GM12865 (cell line): ENCODE results near the gene AGPAT4.

Experiments used
- DNase-seq: peaks from one replicate; pipeline ENCODE4 v3.0.0; 2010; ENCODE audit warnings: low read depth
- H3K4me3 ChIP-seq: 2 replicates; pipeline ENCODE4 v1.5.1; 2011; ENCODE audit warnings: mild to moderate bottlenecking, low read depth, low read length, control low read depth
- CTCF ChIP-seq: IDR thresholded peaks from 2 replicates; pipeline ENCODE4 v1.5.1; 2011; ENCODE audit warnings: low read length, control low read depth, low read depth, inconsistent platforms; ENCODE audit not compliant: insufficient read depth; ENCODE audit errors: missing control alignments

Gene AGPAT4

GRCh38 chr6:161154796-161155335 is 119.0 kb downstream of the AGPAT4 start:
- H3K4me3 ChIP-seq: no peak overlapping the region
- no peak for DNase-seq
- no peak for TF ChIP-seq CTCF

- H3K4me3 ChIP-seq: no peak overlapping the region
- no peak for DNase-seq
- no peak for TF ChIP-seq CTCF
These were observed 120.1 kb downstream of the AGPAT4 start for GRCh38 chr6:161153725-161154124.

- DNase-seq: no peak
These were observed 120.8 kb downstream of the AGPAT4 start for GRCh38 chr6:161152907-161153662.

GRCh38 chr6:161152527-161152862 is 121.4 kb downstream of the AGPAT4 start:
- H3K4me3 ChIP-seq: no peak overlapping the region
- no peak for TF ChIP-seq CTCF
- DNase-seq: no peak

More at GRCh38 chr6:161152907-161153662, 120.8 kb downstream of the AGPAT4 start:
- H3K4me3 ChIP-seq: no peak overlapping the region
- TF ChIP-seq CTCF: peak; percentile 28

- DNase-seq: no peak
- TF ChIP-seq CTCF: no peak
- no peak overlapping the region for H3K4me3 ChIP-seq
These were observed 122.0 kb downstream of the AGPAT4 start for GRCh38 chr6:161151660-161152526.

- DNase-seq: no peak
- no peak overlapping the region for H3K4me3 ChIP-seq
- TF ChIP-seq CTCF: no peak
These were observed 122.7 kb downstream of the AGPAT4 start for GRCh38 chr6:161151059-161151645.
